K562 (cell line): ENCODE results near the gene MFSD11. TPM values are rescaled to one million over a fixed set of nuclear protein-coding genes. Genes with fewer than 3 reads are reported as not detected.

Experiments used
- ARID4B ChIP-seq: sonication (generic); formaldehyde crosslinking; IDR thresholded peaks from 2 replicates; pipeline ENCODE4 v1.8.0; 2022; ENCODE audit warnings: mild to moderate bottlenecking, missing genetic modification reagents
- BACH1 ChIP-seq: fragments of 200-800 bp; sonication (Bioruptor generic); IDR thresholded peaks from 2 replicates; pipeline ENCODE4 v1.6.1; 2016; ENCODE audit warnings: missing genetic modification characterization, missing compliant biosample characterization
- C11orf30 ChIP-seq: fragments of 450-650 bp; IDR thresholded peaks from 2 replicates; pipeline ENCODE4 v1.6.1; 2016; ENCODE audit warnings: low read depth, mild to moderate bottlenecking
- CSDE1 ChIP-seq, 2 experiments: fragments of 450-650 bp; IDR thresholded peaks; 2 replicates each; pipeline ENCODE4 v1.6.1; 2016; ENCODE audit warnings: mild to moderate bottlenecking in 1 of 2
- DPF2 ChIP-seq: fragments of 450-650 bp; IDR thresholded peaks from 2 replicates; pipeline ENCODE4 v1.6.1; 2016
- GTF2B ChIP-seq: IDR thresholded peaks from 2 replicates; pipeline ENCODE4 v1.6.1; 2011; ENCODE audit not compliant: insufficient read length; ENCODE audit errors: extremely low read depth
- MYBL2 ChIP-seq, 2 experiments: fragments of 450-650 bp in 1 of 2; sonication (generic) in 1 of 2; formaldehyde crosslinking in 1 of 2; IDR thresholded peaks; 2 replicates each; pipeline versions ENCODE4 v1.6.1 to v1.8.1; 2017 to 2022; ENCODE audit warnings: borderline replicate concordance in 1 of 2, inconsistent platforms in 1 of 2, low read depth in 1 of 2, mild to moderate bottlenecking in 1 of 2, missing genetic modification reagents in 1 of 2, moderate library complexity in 1 of 2
- NCOR1 ChIP-seq: fragments of 450-650 bp; IDR thresholded peaks from 2 replicates; pipeline ENCODE4 v1.6.1; 2016; ENCODE audit warnings: mild to moderate bottlenecking, moderate library complexity
- NFE2 ChIP-seq: IDR thresholded peaks from 2 replicates; pipeline ENCODE4 v1.6.1; 2014; ENCODE audit warnings: antibody characterized with exemption, low read depth
- NR2F6 ChIP-seq: fragments of 450-650 bp; formaldehyde crosslinking; IDR thresholded peaks from 2 replicates; pipeline ENCODE4 v1.4.0; 2020; ENCODE audit warnings: mild to moderate bottlenecking
- PPARD ChIP-seq: fragments of 250-450 bp; sonication (Bioruptor Pico); IDR thresholded peaks from 2 replicates; pipeline ENCODE4 v1.8.0; 2022; ENCODE audit warnings: inconsistent platforms, mild to moderate bottlenecking, moderate library complexity
- SREBF1 ChIP-seq: fragments of 150-350 bp; IDR thresholded peaks from 2 replicates; pipeline ENCODE4 v1.6.1; 2014; ENCODE audit warnings: antibody characterized with exemption, low read depth, low read length, borderline replicate concordance
- TFAM ChIP-seq: fragments of 250-450 bp; sonication (Bioruptor Pico); conservative IDR thresholded peaks from 2 replicates; pipeline ENCODE4 v1.5.0; 2021; ENCODE audit warnings: mild to moderate bottlenecking, moderate library complexity
- TSC22D4 ChIP-seq: fragments of 450-650 bp; IDR thresholded peaks from 2 replicates; pipeline ENCODE4 v1.6.1; 2016; ENCODE audit warnings: missing genetic modification characterization, missing biosample characterization, control low read depth
- ZKSCAN1 ChIP-seq: fragments of 150-350 bp; IDR thresholded peaks from 2 replicates; pipeline ENCODE4 v1.6.1; 2016; ENCODE audit warnings: low read depth, low read length
- ZNF444 ChIP-seq: fragments of 250-450 bp; sonication (Bioruptor Pico); IDR thresholded peaks from 2 replicates; pipeline ENCODE4 v1.4.0; 2020; ENCODE audit warnings: mild to moderate bottlenecking, moderate library complexity
- ZNF57 ChIP-seq: fragments of 450-650 bp; formaldehyde crosslinking; IDR thresholded peaks from 2 replicates; pipeline ENCODE4 v1.4.0; 2020; ENCODE audit warnings: mild to moderate bottlenecking, moderate library complexity
- ZNF644 ChIP-seq: fragments of 200-800 bp; sonication (Bioruptor generic); IDR thresholded peaks from 2 replicates; pipeline ENCODE4 v1.6.1; 2016; ENCODE audit warnings: low read depth, missing genetic modification characterization, missing compliant biosample characterization
- ZNF780A ChIP-seq: fragments of 250-450 bp; sonication (Bioruptor Pico); IDR thresholded peaks from 2 replicates; pipeline ENCODE4 v1.5.0; 2021; ENCODE audit warnings: mild to moderate bottlenecking
- polyA plus RNA-seq, 8 experiments: library from polyadenylated mRNA; depleted of rRNA in 4 of 8; stranded (reverse) in 5 of 8; unstranded in 3 of 8; fragments of >200 nt; fragmentation: Nextera tagmentation in 2 of 8; fragmentation: Illumina TruSeq in 1 of 8; extraction: Ambion mirVana in 2 of 8; extraction: Trizol in 1 of 8; gene quantifications; 2 replicates each; pipeline versions ENCODE4 v1.2.1 to v1.2.3, GENCODE V29; 2011 to 2014; ENCODE audit warnings: inconsistent platforms in 1 of 8, missing spikeins in 1 of 8
- total RNA-seq, 7 experiments: library from RNA; depleted of rRNA in 6 of 7; stranded (reverse); fragments of >200 nt in 6 of 7; fragmentation: Illumina TruSeq in 2 of 7; extraction: Trizol in 2 of 7; gene quantifications; 2 replicates each; pipeline versions ENCODE4 v1.2.1 to v1.2.3, GENCODE V29; 2011 to 2021; ENCODE audit warnings: low replicate concordance in 1 of 7
- TF ChIP-seq, protein P1 (sequence below): fragments of 450-650 bp; IDR thresholded peaks from one replicate; pipeline ENCODE4 v1.6.1; 2018; ENCODE audit warnings: mild to moderate bottlenecking, moderate library complexity; ENCODE audit not compliant: partially characterized antibody
- TF ChIP-seq, protein P2 (sequence below): fragments of 450-650 bp; formaldehyde crosslinking; IDR thresholded peaks from 2 replicates; pipeline ENCODE4 v1.4.0; 2020; ENCODE audit warnings: mild to moderate bottlenecking, mixed read lengths

The MFSD11 gene
- total and polyA plus RNA-seq, 9 of the 15 experiments (the other 6 are each of a cell fraction or from before 2014, with no cell fraction given) = 14.4 to 24.5 (median 19.9) TPM

DNA sequence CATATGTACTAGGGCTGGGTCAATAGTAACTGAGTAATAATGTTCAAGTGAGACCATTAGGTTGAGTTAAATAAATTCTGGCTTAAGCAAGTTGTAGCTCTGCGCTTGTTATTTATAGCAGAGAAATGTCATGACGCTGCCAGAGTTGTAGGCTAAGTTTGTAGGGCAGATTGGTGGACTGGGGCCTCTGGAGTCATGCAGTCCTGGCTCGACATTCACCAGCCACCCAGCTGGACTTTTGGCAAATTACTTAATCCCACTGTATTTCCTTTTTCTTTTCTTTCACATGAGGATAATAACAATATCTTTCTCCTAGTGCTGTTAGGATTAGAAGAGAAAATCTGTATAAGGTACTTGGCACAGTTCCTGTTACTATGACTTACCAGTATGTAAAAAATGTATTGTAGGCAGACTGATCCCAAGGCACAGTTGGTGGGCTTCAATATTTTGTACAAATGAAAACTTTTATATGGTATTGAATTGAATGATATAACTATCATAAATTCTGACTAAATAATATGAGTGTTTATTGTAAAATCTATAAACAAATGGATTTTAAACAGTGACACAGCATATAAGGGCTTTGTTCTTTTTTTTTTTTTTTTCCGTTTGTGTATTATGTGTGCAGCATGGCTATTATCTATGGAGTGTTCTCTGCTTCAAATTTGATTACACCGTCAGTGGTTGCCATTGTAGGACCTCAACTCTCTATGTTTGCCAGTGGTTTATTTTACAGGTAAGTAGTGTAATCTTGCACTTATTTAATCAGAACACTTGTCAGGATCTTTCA, 2.6 kb downstream of the MFSD11 start (continued):
- TF ChIP-seq GTF2B (no peak), PPARD (CRISPR knock-in tag) (no peak), SREBF1 (no peak), ZNF57 (CRISPR knock-in tag) (no peak), NR2F6 (CRISPR knock-in tag) (no peak), ZNF780A (CRISPR knock-in tag) (no peak), C11orf30 (peak; percentile 47; the same call in 1 of the 2 replicates), TFAM (CRISPR knock-in tag) (no peak), CSDE1 (IDR thresholded peaks at IDR 0.05) (no peak), ZNF644 (tag) (no peak), DPF2 (0 out of 2 replicates have a peak, but pooled peaks have one; percentile 26), ZKSCAN1 (no peak), ARID4B (CRISPR knock-in tag) (no peak), TSC22D4 (tag) (no peak), NCOR1 (no peak), BACH1 (tag) (no peak), MYBL2 (IDR thresholded peaks at IDR 0.05; ENCODE audit: low read depth) (no peak), MYBL2 (CRISPR knock-in tag; IDR thresholded peaks at IDR 0.05; ENCODE audit: borderline replicate concordance) (no peak), ZNF444 (CRISPR knock-in tag) (no peak), NFE2 (peak; percentile 43)
- TF ChIP-seq, protein P1, sequence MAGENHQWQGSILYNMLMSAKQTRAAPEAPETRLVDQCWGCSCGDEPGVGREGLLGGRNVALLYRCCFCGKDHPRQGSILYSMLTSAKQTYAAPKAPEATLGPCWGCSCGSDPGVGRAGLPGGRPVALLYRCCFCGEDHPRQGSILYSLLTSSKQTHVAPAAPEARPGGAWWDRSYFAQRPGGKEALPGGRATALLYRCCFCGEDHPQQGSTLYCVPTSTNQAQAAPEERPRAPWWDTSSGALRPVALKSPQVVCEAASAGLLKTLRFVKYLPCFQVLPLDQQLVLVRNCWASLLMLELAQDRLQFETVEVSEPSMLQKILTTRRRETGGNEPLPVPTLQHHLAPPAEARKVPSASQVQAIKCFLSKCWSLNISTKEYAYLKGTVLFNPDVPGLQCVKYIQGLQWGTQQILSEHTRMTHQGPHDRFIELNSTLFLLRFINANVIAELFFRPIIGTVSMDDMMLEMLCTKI = no peak
- TF ChIP-seq, protein P2, sequence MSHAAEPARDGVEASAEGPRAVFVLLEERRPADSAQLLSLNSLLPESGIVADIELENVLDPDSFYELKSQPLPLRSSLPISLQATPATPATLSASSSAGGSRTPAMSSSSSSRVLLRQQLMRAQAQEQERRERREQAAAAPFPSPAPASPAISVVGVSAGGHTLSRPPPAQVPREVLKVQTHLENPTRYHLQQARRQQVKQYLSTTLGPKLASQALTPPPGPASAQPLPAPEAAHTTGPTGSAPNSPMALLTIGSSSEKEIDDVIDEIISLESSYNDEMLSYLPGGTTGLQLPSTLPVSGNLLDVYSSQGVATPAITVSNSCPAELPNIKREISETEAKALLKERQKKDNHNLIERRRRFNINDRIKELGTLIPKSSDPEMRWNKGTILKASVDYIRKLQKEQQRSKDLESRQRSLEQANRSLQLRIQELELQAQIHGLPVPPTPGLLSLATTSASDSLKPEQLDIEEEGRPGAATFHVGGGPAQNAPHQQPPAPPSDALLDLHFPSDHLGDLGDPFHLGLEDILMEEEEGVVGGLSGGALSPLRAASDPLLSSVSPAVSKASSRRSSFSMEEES = no peak
